HepG2 (cell line): Measurements from ENCODE around the gene HSPA1A. TPM values are rescaled to one million over a fixed set of nuclear protein-coding genes. Genes with fewer than 3 reads are reported as not detected.
A peak's percentile ranks its signal among the peaks of the same experiment; 100 is the strongest.

Experiments used
- ATAC-seq: fragments of 200-7000 bp; cut with Tn5 transposase; 3 replicates; pipeline ENCODE4 v1.9.1; 2020; ENCODE audit warnings: mild to moderate bottlenecking, moderate library complexity
- BruUV-seq: library from RNA; stranded (reverse); fragments of 400-500 nt; replicated peaks from 2 replicates; lab custom pipeline; 2021; lab: Mats Ljungman, UMichigan
- CTCF ChIA-PET: fragments of 300-600 bp; formaldehyde crosslinking; extraction: SDS; loops from one replicate; lab custom pipeline; 2021; ENCODE audit warnings: low total read pairs, inconsistent platforms, low intra/inter-chr PET ratio; lab: Yijun Ruan, JAX
- POLR2A ChIA-PET: fragments of 350-600 bp; sonication (Branson Sonifier 250); formaldehyde crosslinking; loops from one replicate; lab custom pipeline; 2020; ENCODE audit warnings: antibody characterized with exemption, inconsistent platforms; lab: Yijun Ruan, JAX
- DNase-seq: peaks from one replicate; pipeline ENCODE4 v3.0.0-alpha.2; 2015; ENCODE audit warnings: low spot score
- FAIRE-seq: peaks from 3 replicates; lab custom pipeline; 2011; peaks lifted over from hg19 to GRCh38; lab: Jason Lieb, UNC
- H2AFZ ChIP-seq: one replicate; pipeline ENCODE4 v1.6.1; 2011; ENCODE audit warnings: low read length, inconsistent platforms
- H3K27ac ChIP-seq: fragments of 300-600 bp; 3 replicates; pipeline ENCODE4 v1.8.0; 2011; ENCODE audit warnings: mixed run types, mild to moderate bottlenecking, mixed read lengths, low read length, inconsistent platforms; ENCODE audit not compliant: insufficient read depth; ENCODE audit errors: extremely low read length
- H3K27me3 ChIP-seq, 2 experiments: fragments of 200-600 bp in 1 of 2; 2 replicates in 1 of 2; 3 replicates in 1 of 2; pipeline versions ENCODE4 v1.6.0 to v1.8.0; 2011; ENCODE audit warnings: low read length in 2 of 2, mild to moderate bottlenecking in 2 of 2, moderate library complexity in 2 of 2, inconsistent platforms in 1 of 2; ENCODE audit not compliant: insufficient read depth in 2 of 2, control insufficient read depth in 1 of 2
- H3K36me3 ChIP-seq, 2 experiments: fragments of 200-600 bp in 1 of 2; replicated peaks in 1 of 2; 2 replicates in 1 of 2; 3 replicates in 1 of 2; pipeline versions ENCODE4 v1.5.1 to v1.8.0; 2011; ENCODE audit warnings: low read length in 2 of 2, inconsistent platforms in 1 of 2; ENCODE audit not compliant: insufficient read depth in 2 of 2, control insufficient read depth in 1 of 2
- H3K4me1 ChIP-seq: 2 replicates; pipeline ENCODE4 v1.5.1; 2012; ENCODE audit warnings: low read length, inconsistent platforms; ENCODE audit not compliant: insufficient read depth
- H3K4me2 ChIP-seq: 2 replicates; pipeline ENCODE4 v1.6.0; 2011; ENCODE audit warnings: low read depth, low read length, inconsistent platforms
- H3K4me3 ChIP-seq, 3 experiments: fragments of 200-600 bp in 1 of 3; sonication (generic), shearing (Covaris generic) in 1 of 3; replicated peaks in 1 of 3; 2 replicates each; pipeline ENCODE4 v1.5.1; 2011 to 2016; ENCODE audit warnings: low read length in 3 of 3, inconsistent platforms in 2 of 3, low read depth in 2 of 3, mild to moderate bottlenecking in 2 of 3, control low read depth in 1 of 3, mixed read lengths in 1 of 3; ENCODE audit not compliant: insufficient read depth in 1 of 3
- H3K79me2 ChIP-seq: one replicate; pipeline ENCODE4 v1.6.1; 2011; ENCODE audit warnings: low read length, inconsistent platforms; ENCODE audit not compliant: insufficient read depth
- H3K9ac ChIP-seq: 2 replicates; pipeline ENCODE4 v1.6.0; 2011; ENCODE audit warnings: mild to moderate bottlenecking, low read depth, low read length, inconsistent platforms; ENCODE audit not compliant: insufficient read depth
- H3K9me3 ChIP-seq: 2 replicates; pipeline ENCODE4 v1.5.1; 2012; ENCODE audit warnings: mild to moderate bottlenecking, low read length
- H4K20me1 ChIP-seq: 2 replicates; pipeline ENCODE4 v1.6.0; 2011; ENCODE audit warnings: inconsistent platforms, mild to moderate bottlenecking, low read length, moderate library complexity; ENCODE audit not compliant: insufficient read depth
- DPF2 ChIP-seq: sonication (generic); formaldehyde crosslinking; IDR thresholded peaks from 2 replicates; pipeline ENCODE4 v1.4.0; 2020; ENCODE audit warnings: mild to moderate bottlenecking, low read depth, missing genetic modification reagents, borderline replicate concordance
- HNRNPK ChIP-seq: fragments of 200-400 bp; formaldehyde crosslinking; IDR thresholded peaks from 2 replicates; pipeline ENCODE4 v1.6.1; 2018; ENCODE audit warnings: low read length, low read depth, moderate library complexity, mild to moderate bottlenecking; ENCODE audit not compliant: poor library complexity, severe bottlenecking
- KLF13 ChIP-seq: sonication (generic); formaldehyde crosslinking; IDR thresholded peaks from 2 replicates; pipeline ENCODE4 v1.4.0; 2020; ENCODE audit warnings: mild to moderate bottlenecking, missing genetic modification reagents
- MIXL1 ChIP-seq: IDR thresholded peaks from 2 replicates; pipeline ENCODE4 v1.6.1; 2016
- MTERF4 ChIP-seq: sonication (generic); formaldehyde crosslinking; IDR thresholded peaks from 2 replicates; pipeline ENCODE4 v1.8.0; 2023; ENCODE audit warnings: mild to moderate bottlenecking, missing genetic modification reagents
- NCOA1 ChIP-seq: sonication (generic); formaldehyde crosslinking; IDR thresholded peaks from 2 replicates; pipeline ENCODE4 v1.9.0; 2021; ENCODE audit warnings: missing genetic modification reagents
- PAF1 ChIP-seq: IDR thresholded peaks from 2 replicates; pipeline ENCODE4 v1.6.1; 2016; ENCODE audit warnings: missing genetic modification reagents, missing compliant biosample characterization
- TBX2 ChIP-seq: sonication (generic); formaldehyde crosslinking; IDR thresholded peaks from 2 replicates; pipeline ENCODE4 v1.5.0; 2020; ENCODE audit warnings: missing genetic modification reagents, mild to moderate bottlenecking, borderline replicate concordance
- THAP11 ChIP-seq: IDR thresholded peaks from 2 replicates; pipeline ENCODE4 v1.6.1; 2016; ENCODE audit warnings: missing biosample characterization, missing genetic modification reagents
- THRA ChIP-seq: sonication (generic); formaldehyde crosslinking; IDR thresholded peaks from 2 replicates; pipeline ENCODE4 v1.4.0; 2020; ENCODE audit warnings: missing genetic modification reagents, borderline replicate concordance
- ZIK1 ChIP-seq: sonication (generic); formaldehyde crosslinking; IDR thresholded peaks from 2 replicates; pipeline ENCODE4 v1.5.0; 2020; ENCODE audit warnings: mild to moderate bottlenecking, low read depth, missing genetic modification reagents, borderline replicate concordance
- ZNF121 ChIP-seq: sonication (generic); formaldehyde crosslinking; IDR thresholded peaks from 2 replicates; pipeline ENCODE4 v1.5.0; 2020; ENCODE audit warnings: mild to moderate bottlenecking, missing genetic modification reagents
- ZNF124 ChIP-seq: sonication (generic); formaldehyde crosslinking; IDR thresholded peaks from 2 replicates; pipeline ENCODE4 v1.4.0; 2020; ENCODE audit warnings: missing genetic modification reagents
- ZNF224 ChIP-seq: sonication (generic); formaldehyde crosslinking; IDR thresholded peaks from 2 replicates; pipeline ENCODE4 v1.5.0; 2020; ENCODE audit warnings: mild to moderate bottlenecking, missing genetic modification reagents
- ZNF335 ChIP-seq: sonication (generic); formaldehyde crosslinking; IDR thresholded peaks from 2 replicates; pipeline ENCODE4 v1.4.0; 2020; ENCODE audit warnings: missing genetic modification reagents
- ZNF710 ChIP-seq: sonication (generic); formaldehyde crosslinking; IDR thresholded peaks from 2 replicates; pipeline ENCODE4 v1.5.0; 2020; ENCODE audit warnings: mild to moderate bottlenecking, missing genetic modification reagents, borderline replicate concordance
- ZNF720 ChIP-seq: sonication (generic); formaldehyde crosslinking; IDR thresholded peaks from 2 replicates; pipeline ENCODE4 v1.4.0; 2020; ENCODE audit warnings: missing genetic modification reagents
- WGBS: methylation state at CpG from one replicate; pipeline ENCODE4 v1.1.6; 2017; ENCODE audit warnings: low lambda C conversion rate; 5-methylcytosine and 5-hydroxymethylcytosine counted together
- in situ Hi-C: cut with HindIII; loops from 2 replicates; pipeline ENCODE4 v1.10.0; 2017; ENCODE audit warnings: low pct_unique_long_range_greater_than_20kb; ENCODE audit not compliant: extremely low pct_ligation_motif_present
- intact Hi-C: fragments of 100-400 bp; cut with micrococcal nuclease; formaldehyde crosslinking; loops from one replicate; pipeline ENCODE4 v1.10.0; 2022; ENCODE audit not compliant: unreplicated experiment
- polyA plus RNA-seq, 8 experiments: library from polyadenylated mRNA; depleted of rRNA in 3 of 8; stranded (reverse) in 7 of 8; unstranded in 1 of 8; fragments of >200 nt; fragmentation: Illumina TruSeq in 4 of 8; extraction: Trizol in 4 of 8; gene quantifications; 2 replicates each; pipeline versions ENCODE4 v1.2.1 to v1.2.3, GENCODE V29; 2011 to 2016; ENCODE audit warnings: low read depth in 4 of 8, missing spikeins in 1 of 8, mixed read lengths in 1 of 8; ENCODE audit not compliant: insufficient read depth in 1 of 8
- total RNA-seq, 5 experiments: library from RNA; depleted of rRNA; stranded (reverse); fragments of >200 nt; fragmentation: Illumina TruSeq; extraction: Trizol; gene quantifications; 2 replicates each; pipeline ENCODE4 v1.2.3, GENCODE V29; 2016; ENCODE audit warnings: low read depth in 1 of 5

HSPA1A gene
- total and polyA plus RNA-seq, 2 of the 13 experiments (the other 11 are each of a cell fraction or from before 2014, with no cell fraction given): 44.5 to 85.0 TPM

GRCh38 chr6:31850765-31851484 is 35.6 kb downstream of the HSPA1A start:
- H4K20me1 ChIP-seq: no peaks in the 10 kb centered on the region
- ChIA-PET CTCF (no interaction called here), POLR2A (interaction anchor here (0.8 to 5.9 kb wide), 3 partner anchors 14 to 20 kb away, joined by 3 to 93 read pairs (median 52); partner anchors contain the start of gene NEU1)
- H3K9me3 ChIP-seq: no peaks in the 10 kb centered on the region
- no TSS peak for BruUV-seq
- DNase-seq (no peak), ATAC-seq (peak; percentile 45), FAIRE-seq (no peak)
- H3K36me3 ChIP-seq: no peaks in the 10 kb centered on the region
- H3K4me3 ChIP-seq: no peak overlapping the region
- 92% methylated on average over 2 of the region's 2 CpGs for WGBS
- no peaks in the 10 kb centered on the region for H3K27me3 ChIP-seq
- peak overlapping the region; percentile 43 for H2AFZ ChIP-seq
- in situ Hi-C loops (no loop called here), intact Hi-C loops (no loop called here)
- H3K79me2 ChIP-seq: no peaks in the 10 kb centered on the region
- H3K27ac ChIP-seq: peak overlapping the region; percentile 43
- H3K4me2 ChIP-seq: peak overlapping the region; percentile 48
- peaks cover 35% of the 10 kb centered on the region for H3K4me1 ChIP-seq
- peak overlapping the region; percentile 8 for H3K9ac ChIP-seq
- TF ChIP-seq HNRNPK: no peak
- TF ChIP-seq PAF1 (CRISPR knock-in tag): no peak
- no peak for TF ChIP-seq ZNF720 (CRISPR knock-in tag)
- no peak for TF ChIP-seq MTERF4
- TF ChIP-seq THRA (CRISPR knock-in tag): no peak
- TF ChIP-seq ZNF335: 0 out of 2 replicates have a peak, but pooled peaks have one; percentile 33
- no peak for TF ChIP-seq DPF2 (CRISPR knock-in tag)
- TF ChIP-seq ZNF224: no peak
- TF ChIP-seq ZNF710: no peak
- peak; percentile 38; the same call in 1 of the 2 replicates for TF ChIP-seq TBX2
- TF ChIP-seq ZIK1 (CRISPR knock-in tag): no peak
- TF ChIP-seq ZNF121 (CRISPR knock-in tag): peak; percentile 52
- TF ChIP-seq MIXL1 (CRISPR knock-in tag): no peak
- TF ChIP-seq THAP11: no peak
- no peak for TF ChIP-seq KLF13 (CRISPR knock-in tag)
- TF ChIP-seq ZNF124 (CRISPR knock-in tag): no peak
- no peak for TF ChIP-seq NCOA1 (CRISPR knock-in tag)
